Fibroblast of villous mesenchyme (primary cell): ENCODE data around the gene STK11IP. TPM values are rescaled to one million over a fixed set of nuclear protein-coding genes. Genes with fewer than 3 reads are reported as not detected.

Source experiments
- DNase-seq: peaks from one replicate; pipeline ENCODE4 v3.0.0-alpha.2; 2010; ENCODE audit warnings: low read depth
- H3K4me3 ChIP-seq: 2 replicates; pipeline ENCODE4 v1.5.1; 2011; ENCODE audit warnings: low read depth, mild to moderate bottlenecking, low read length
- CTCF ChIP-seq: IDR thresholded peaks from 2 replicates; pipeline ENCODE4 v1.5.1; 2012; ENCODE audit warnings: low read depth, mild to moderate bottlenecking, low read length; ENCODE audit not compliant: insufficient read depth
- total RNA-seq: library from RNA; depleted of rRNA; stranded (reverse); fragments of >200 nt; gene quantifications from 2 replicates; pipeline ENCODE4 v1.2.3, GENCODE V29; 2012

The STK11IP gene
- total RNA-seq, 1 donor = 16.4 TPM

- peak overlapping the region; percentile 69 for H3K4me3 ChIP-seq
- DNase-seq = peak; percentile 42
- no peak for TF ChIP-seq CTCF
These were observed 27.3 kb upstream of the STK11IP start for GRCh38 chr2:219570194-219570923.

- TF ChIP-seq CTCF = no peak
- peak overlapping the region; percentile 69 for H3K4me3 ChIP-seq
- DNase-seq = peak; percentile 33
These were observed 26.7 kb upstream of the STK11IP start for GRCh38 chr2:219570924-219571310.

GRCh38 chr2:219571311-219572236, 26.1 kb upstream of the STK11IP start, which contains the start of gene OBSL1:
Gene OBSL1 (minus strand): TSS chr2:219571539. CDS start chr2:219571232, 307 bp downstream.
- DNase-seq = peak; percentile 85
- TF ChIP-seq CTCF = no peak
- peak within 1 kb of the TSS; percentile 69 for H3K4me3 ChIP-seq

- no peak for DNase-seq
- peak within 1 kb of the TSS; percentile 69 for H3K4me3 ChIP-seq
- TF ChIP-seq CTCF = no peak
These were observed 25.2 kb upstream of the STK11IP start, which contains the start of gene INHA for GRCh38 chr2:219572237-219573001. Gene INHA (plus strand): TSS chr2:219572310. CDS start chr2:219572375, 65 bp downstream.

- H3K4me3 ChIP-seq = no peak overlapping the region
- TF ChIP-seq CTCF = no peak
- DNase-seq = no peak
These were observed 24.5 kb upstream of the STK11IP start for GRCh38 chr2:219573166-219573565.

GRCh38 chr2:219574484-219575311, 23.0 kb upstream of the STK11IP start:
- no peak for DNase-seq
- H3K4me3 ChIP-seq = no peak overlapping the region
- no peak for TF ChIP-seq CTCF
